Measurements from ENCODE around the gene DDX27. TPM values are rescaled to one million over a fixed set of nuclear protein-coding genes. Genes with fewer than 3 reads are reported as not detected.

DDX27 gene
- total and polyA plus RNA-seq, 9 of the 15 experiments (the other 6 are each of a cell fraction or from before 2014, with no cell fraction given): 17.9 to 79.3 (median 57.0) TPM

- no peak for TF ChIP-seq ZBTB43 (CRISPR knock-in tag; IDR thresholded peaks at IDR 0.05)
- no peak for TF ChIP-seq RBM15 (IDR thresholded peaks at IDR 0.05; ENCODE audit: insufficient read depth, low read length)
- no peak for TF ChIP-seq POLR3G (IDR thresholded peaks at IDR 0.05; ENCODE audit: extremely low read depth, insufficient read length, insufficient replicate concordance)
- TF ChIP-seq CCNT2 (IDR thresholded peaks at IDR 0.05; ENCODE audit: borderline replicate concordance, extremely low read depth, insufficient read length, low read depth, low read length): peak; percentile 78
- TF ChIP-seq RBBP5 (IDR thresholded peaks at IDR 0.05; ENCODE audit: borderline replicate concordance, insufficient read depth, low read length, poor library complexity, severe bottlenecking): peak; percentile 51
- TF ChIP-seq EGR1 (conservative IDR thresholded peaks at IDR 0.05): peak; percentile 30; the same call in 1 of the 2 replicates
- TF ChIP-seq TBP (optimal IDR thresholded peaks at IDR 0.05; ENCODE audit: low read depth, low read length): peak; percentile 79
- 0 out of 2 replicates have a peak, but pooled peaks have one; percentile 10 for TF ChIP-seq TOE1 (IDR thresholded peaks at IDR 0.05; ENCODE audit: borderline replicate concordance)
- TF ChIP-seq TOE1 (CRISPR knock-in tag; IDR thresholded peaks at IDR 0.05; ENCODE audit: borderline replicate concordance, low read depth): no peak
- TF ChIP-seq ZC3H8 (IDR thresholded peaks at IDR 0.05): no peak
- no peak for TF ChIP-seq RFX5 (IDR thresholded peaks at IDR 0.05; ENCODE audit: low read depth, low read length)
- TF ChIP-seq MXI1 (IDR thresholded peaks at IDR 0.05; ENCODE audit: low read depth, low read length): no peak
- TF ChIP-seq ELF1 (tag; IDR thresholded peaks at IDR 0.05): peak; percentile 76
- TF ChIP-seq PHF8 (IDR thresholded peaks at IDR 0.05; ENCODE audit: borderline replicate concordance, low read length): peak; percentile 74; the same call in 1 of the 2 replicates
- TF ChIP-seq NR2C1 (IDR thresholded peaks at IDR 0.05): no peak
- peak; percentile 62 for TF ChIP-seq NR2C1 (tag; IDR thresholded peaks at IDR 0.05)
- no peak for TF ChIP-seq CGGBP1 (CRISPR knock-in tag; IDR thresholded peaks at IDR 0.05)
- TF ChIP-seq L3MBTL2 (IDR thresholded peaks at IDR 0.05): peak; percentile 60; the same call in 1 of the 2 replicates
- no peak for TF ChIP-seq WHSC1 (IDR thresholded peaks at IDR 0.05; ENCODE audit: low read length)
- peak; percentile 69; the same call in 1 of the 2 replicates for TF ChIP-seq ZNF589 (CRISPR knock-in tag; IDR thresholded peaks at IDR 0.05; ENCODE audit: low read depth)
- 0 out of 2 replicates have a peak, but pooled peaks have one; percentile 30 for TF ChIP-seq SIN3B (IDR thresholded peaks at IDR 0.05; ENCODE audit: low read depth)
- no peak for TF ChIP-seq ZC3H11A (IDR thresholded peaks at IDR 0.05; ENCODE audit: low read depth, low read length)
- TF ChIP-seq ZNF644 (tag; IDR thresholded peaks at IDR 0.05; ENCODE audit: low read depth): peak; percentile 87; the same call in 1 of the 2 replicates
- TF ChIP-seq CTBP1 (IDR thresholded peaks at IDR 0.05; ENCODE audit: borderline replicate concordance): peak; percentile 65
- 0 out of 2 replicates have a peak, but pooled peaks have one; percentile 22 for TF ChIP-seq SMAD3 (CRISPR knock-in tag; conservative IDR thresholded peaks at IDR 0.05)
- 0 out of 2 replicates have a peak, but pooled peaks have one; percentile 43 for TF ChIP-seq RNF2 (IDR thresholded peaks at IDR 0.05)
- peak; percentile 77; the same call in 1 of the 2 replicates for TF ChIP-seq CREB3L1 (IDR thresholded peaks at IDR 0.05; ENCODE audit: borderline replicate concordance, low read depth)
Observed at GRCh38 chr20:49187851-49188641, 31.2 kb upstream of the DDX27 start, which contains the start of gene STAU1 (continued).
